Measurements from ENCODE around the gene AQP6. TPM values are rescaled to one million over a fixed set of nuclear protein-coding genes. Genes with fewer than 3 reads are reported as not detected.

The AQP6 gene
- total RNA-seq, 1 donor from 2014 or later = not detected

GRCh38 chr12:49973361-49973830 is 649 bp downstream of the AQP6 start:
- Mint-ChIP-seq H3K27ac (ENCODE audit: unreplicated experiment) (no peak overlapping the region), H3K36me3 (ENCODE audit: low read depth) (no peaks in the 10 kb centered on the region), H3K4me1 (ENCODE audit: low read depth) (no peaks in the 10 kb centered on the region), H3K9me3 (ENCODE audit: low read depth) (no peaks in the 10 kb centered on the region), H3K27me3 (ENCODE audit: low read depth) (no peaks in the 10 kb centered on the region), H3K4me3 (ENCODE audit: unreplicated experiment) (no peak overlapping the region)
- DNase-seq (ENCODE audit: low spot score) = peak; percentile 77
- TF ChIP-seq CTCF (IDR thresholded peaks at IDR 0.05) = no peak

- peak; percentile 79 for TF ChIP-seq CTCF (IDR thresholded peaks at IDR 0.05)
- Mint-ChIP-seq H3K4me3 (ENCODE audit: unreplicated experiment) (no peak overlapping the region), H3K27ac (ENCODE audit: unreplicated experiment) (no peak overlapping the region), H3K36me3 (ENCODE audit: low read depth) (no peaks in the 10 kb centered on the region), H3K4me1 (ENCODE audit: low read depth) (no peaks in the 10 kb centered on the region), H3K9me3 (ENCODE audit: low read depth) (no peaks in the 10 kb centered on the region), H3K27me3 (ENCODE audit: low read depth) (no peaks in the 10 kb centered on the region)
- peak; percentile 93 for DNase-seq (ENCODE audit: low spot score)
Observed at GRCh38 chr12:49974231-49974675, 1.5 kb downstream of the AQP6 start.

DNA sequence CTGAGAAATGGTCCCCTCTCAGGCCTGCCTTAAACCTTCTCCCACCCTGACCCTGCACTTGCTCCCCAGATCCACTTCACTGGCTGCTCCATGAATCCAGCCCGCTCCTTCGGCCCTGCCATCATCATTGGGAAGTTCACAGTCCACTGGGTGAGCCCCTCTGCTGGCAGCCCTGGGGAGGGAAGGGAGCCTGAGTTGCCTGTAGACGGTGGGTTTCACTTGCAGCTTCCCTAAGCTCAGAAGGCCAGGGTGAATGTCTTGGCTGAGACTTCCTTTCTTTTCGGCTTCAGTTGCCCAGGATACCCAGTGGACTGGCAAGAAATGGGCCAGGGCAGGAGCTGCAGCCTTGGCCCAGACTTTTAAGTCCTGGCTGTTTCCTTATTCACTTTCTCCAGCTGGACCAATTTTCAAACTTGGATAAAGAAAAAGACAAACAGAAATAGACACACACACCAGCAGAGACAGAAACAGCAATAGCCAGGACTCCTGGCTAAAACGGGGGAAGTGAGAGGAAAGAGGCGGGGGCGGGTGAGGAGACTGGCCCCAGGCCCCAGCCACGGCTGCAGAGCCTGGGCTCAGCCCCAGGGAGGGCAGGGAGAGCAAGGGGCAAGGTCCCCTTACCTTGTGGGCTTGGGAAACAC is 2.0 kb downstream of the AQP6 start:
- Mint-ChIP-seq H3K36me3 (ENCODE audit: low read depth) (no peaks in the 10 kb centered on the region), H3K9me3 (ENCODE audit: low read depth) (no peaks in the 10 kb centered on the region), H3K27ac (ENCODE audit: unreplicated experiment) (no peak overlapping the region), H3K4me1 (ENCODE audit: low read depth) (no peaks in the 10 kb centered on the region), H3K27me3 (ENCODE audit: low read depth) (no peaks in the 10 kb centered on the region), H3K4me3 (ENCODE audit: unreplicated experiment) (no peak overlapping the region)
- no peak for TF ChIP-seq CTCF (IDR thresholded peaks at IDR 0.05)
- DNase-seq (ENCODE audit: low spot score) = no peak

DNA sequence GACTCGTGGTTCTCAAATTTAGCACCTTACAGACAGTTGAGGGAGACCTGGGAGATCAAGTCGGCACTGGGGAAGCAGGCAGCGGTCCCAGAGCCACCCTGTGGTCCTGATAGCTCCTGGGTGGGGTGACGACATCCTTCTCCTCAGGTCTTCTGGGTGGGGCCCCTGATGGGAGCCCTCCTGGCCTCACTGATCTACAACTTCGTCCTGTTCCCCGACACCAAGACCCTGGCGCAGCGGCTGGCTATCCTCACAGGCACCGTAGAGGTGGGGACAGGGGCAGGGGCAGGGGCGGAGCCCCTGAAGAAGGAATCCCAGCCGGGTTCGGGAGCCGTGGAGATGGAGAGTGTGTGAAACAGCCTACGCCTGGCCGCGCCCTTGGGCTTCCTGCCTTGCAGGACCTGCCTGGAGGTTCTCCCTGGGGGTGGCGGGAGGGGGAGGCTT is 2.6 kb downstream of the AQP6 start:
- no peak overlapping the region for H3K4me3 Mint-ChIP-seq (ENCODE audit: unreplicated experiment)
- no peaks in the 10 kb centered on the region for H3K4me1 Mint-ChIP-seq (ENCODE audit: low read depth)
- no peaks in the 10 kb centered on the region for H3K9me3 Mint-ChIP-seq (ENCODE audit: low read depth)
- H3K27me3 Mint-ChIP-seq (ENCODE audit: low read depth) = no peaks in the 10 kb centered on the region
- DNase-seq (ENCODE audit: low spot score) = peak; percentile 88
- H3K36me3 Mint-ChIP-seq (ENCODE audit: low read depth) = no peaks in the 10 kb centered on the region
- no peak for TF ChIP-seq CTCF (IDR thresholded peaks at IDR 0.05)
- no peak overlapping the region for H3K27ac Mint-ChIP-seq (ENCODE audit: unreplicated experiment)

DNA sequence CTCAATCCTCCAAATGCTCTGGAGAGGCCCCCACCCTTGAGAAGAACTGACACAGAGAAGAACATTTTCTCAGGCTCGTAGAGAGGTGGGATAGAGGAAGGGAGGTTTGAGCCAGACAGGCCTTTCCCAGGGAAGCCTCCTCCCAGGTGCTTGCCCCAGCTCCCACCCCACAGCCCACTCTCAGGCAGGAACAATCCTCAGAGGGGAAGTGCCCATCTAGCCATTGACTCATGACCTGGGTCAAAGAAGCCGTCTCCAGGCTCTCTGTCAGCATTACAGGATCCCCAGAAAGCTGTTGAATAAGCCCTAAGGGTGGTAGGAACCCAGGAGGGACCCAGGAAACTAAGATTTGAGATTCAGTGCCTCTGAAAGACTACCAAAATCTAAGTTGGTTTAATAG is 3.8 kb downstream of the AQP6 start:
- Mint-ChIP-seq H3K27ac (ENCODE audit: unreplicated experiment) (no peak overlapping the region), H3K27me3 (ENCODE audit: low read depth) (no peaks in the 10 kb centered on the region), H3K4me3 (ENCODE audit: unreplicated experiment) (no peak overlapping the region), H3K4me1 (ENCODE audit: low read depth) (no peaks in the 10 kb centered on the region), H3K36me3 (ENCODE audit: low read depth) (no peaks in the 10 kb centered on the region), H3K9me3 (ENCODE audit: low read depth) (no peaks in the 10 kb centered on the region)
- peak; percentile 28 for DNase-seq (ENCODE audit: low spot score)
- TF ChIP-seq CTCF (IDR thresholded peaks at IDR 0.05) = no peak
